Endothelial cell (in vitro differentiated cells): ENCODE results near the gene ZNF280B. TPM values are rescaled to one million over a fixed set of nuclear protein-coding genes. Genes with fewer than 3 reads are reported as not detected.

ENCODE experiments used
- DNase-seq: peaks from one replicate; pipeline ENCODE4 v3.0.0; 2021; ENCODE audit warnings: low spot score
- H3K27ac Mint-ChIP-seq: one replicate; pipeline ENCODE4 v1.8.0; 2021; ENCODE audit warnings: mixed read lengths, inconsistent platforms; ENCODE audit not compliant: unreplicated experiment
- H3K27me3 Mint-ChIP-seq: one replicate; pipeline ENCODE4 v1.8.0; 2021; ENCODE audit warnings: mild to moderate bottlenecking, moderate library complexity, mixed read lengths, inconsistent platforms; ENCODE audit not compliant: unreplicated experiment
- H3K36me3 Mint-ChIP-seq: one replicate; pipeline ENCODE4 v1.8.0; 2021; ENCODE audit warnings: mild to moderate bottlenecking, low read depth, mixed read lengths, inconsistent platforms; ENCODE audit not compliant: unreplicated experiment
- H3K4me1 Mint-ChIP-seq: one replicate; pipeline ENCODE4 v1.8.0; 2021; ENCODE audit warnings: mild to moderate bottlenecking, mixed read lengths, inconsistent platforms; ENCODE audit not compliant: unreplicated experiment
- H3K4me3 Mint-ChIP-seq: one replicate; pipeline ENCODE4 v1.8.0; 2021; ENCODE audit warnings: mild to moderate bottlenecking, mixed read lengths, inconsistent platforms; ENCODE audit not compliant: unreplicated experiment
- H3K9me3 Mint-ChIP-seq: one replicate; pipeline ENCODE4 v1.8.0; 2021; ENCODE audit warnings: mixed read lengths, inconsistent platforms; ENCODE audit not compliant: unreplicated experiment
- total RNA-seq: library from RNA; stranded (reverse); fragmentation: NEBNext Ultra II Directional; extraction: Animal tissue kit (Norgen Biotek cat#: 25700); gene quantifications from one replicate; pipeline ENCODE4 v1.2.1, GENCODE V29; 2021; ENCODE audit not compliant: unreplicated experiment
- TF ChIP-seq, protein P1 (sequence below): fragments of 200-600 bp; sonication (generic); IDR thresholded peaks from one replicate; pipeline ENCODE4 v1.5.0; 2021; ENCODE audit warnings: antibody characterized with exemption; ENCODE audit not compliant: unreplicated experiment

ZNF280B gene
- total RNA-seq, 1 donor from 2014 or later, result 6.8 TPM

DNA sequence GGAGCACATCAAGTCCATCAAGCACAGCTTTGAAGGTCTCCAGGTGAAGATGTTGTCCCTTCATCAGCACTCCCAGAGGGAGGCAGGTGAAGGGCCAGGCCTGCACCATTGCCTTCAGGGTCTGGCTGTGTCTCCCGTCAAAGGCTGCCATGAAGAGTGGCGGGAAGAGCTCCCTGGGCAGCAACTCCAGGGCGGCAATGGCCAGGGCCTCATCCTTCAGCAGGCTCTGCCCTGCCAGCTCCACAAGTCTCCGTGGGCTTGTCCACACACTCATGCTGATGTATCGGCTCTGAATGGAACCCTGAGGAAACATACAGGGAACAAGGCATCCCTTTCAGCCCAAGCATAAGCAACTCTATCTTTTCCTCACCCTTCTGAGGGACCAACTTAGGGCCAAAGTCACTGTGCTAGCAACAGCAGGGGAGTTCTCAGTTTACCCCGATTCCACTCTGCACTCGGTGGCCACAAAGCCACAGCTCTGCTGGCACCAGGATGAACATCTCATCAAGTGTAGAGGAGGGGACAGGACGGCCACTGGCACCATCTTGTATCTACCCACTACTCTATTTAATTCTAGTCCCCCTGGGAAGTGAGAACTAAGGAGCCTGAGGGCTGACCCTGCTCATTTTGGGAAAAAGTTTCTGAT, 42.4 kb upstream of the ZNF280B start:
- no peaks in the 10 kb centered on the region for H3K4me1 Mint-ChIP-seq
- TF ChIP-seq, protein P1, sequence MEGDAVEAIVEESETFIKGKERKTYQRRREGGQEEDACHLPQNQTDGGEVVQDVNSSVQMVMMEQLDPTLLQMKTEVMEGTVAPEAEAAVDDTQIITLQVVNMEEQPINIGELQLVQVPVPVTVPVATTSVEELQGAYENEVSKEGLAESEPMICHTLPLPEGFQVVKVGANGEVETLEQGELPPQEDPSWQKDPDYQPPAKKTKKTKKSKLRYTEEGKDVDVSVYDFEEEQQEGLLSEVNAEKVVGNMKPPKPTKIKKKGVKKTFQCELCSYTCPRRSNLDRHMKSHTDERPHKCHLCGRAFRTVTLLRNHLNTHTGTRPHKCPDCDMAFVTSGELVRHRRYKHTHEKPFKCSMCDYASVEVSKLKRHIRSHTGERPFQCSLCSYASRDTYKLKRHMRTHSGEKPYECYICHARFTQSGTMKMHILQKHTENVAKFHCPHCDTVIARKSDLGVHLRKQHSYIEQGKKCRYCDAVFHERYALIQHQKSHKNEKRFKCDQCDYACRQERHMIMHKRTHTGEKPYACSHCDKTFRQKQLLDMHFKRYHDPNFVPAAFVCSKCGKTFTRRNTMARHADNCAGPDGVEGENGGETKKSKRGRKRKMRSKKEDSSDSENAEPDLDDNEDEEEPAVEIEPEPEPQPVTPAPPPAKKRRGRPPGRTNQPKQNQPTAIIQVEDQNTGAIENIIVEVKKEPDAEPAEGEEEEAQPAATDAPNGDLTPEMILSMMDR, result no peak
- H3K27me3 Mint-ChIP-seq, result no peaks in the 10 kb centered on the region
- no peaks in the 10 kb centered on the region for H3K36me3 Mint-ChIP-seq
- DNase-seq, result no peak
- no peak overlapping the region for H3K27ac Mint-ChIP-seq
- H3K9me3 Mint-ChIP-seq, result no peaks in the 10 kb centered on the region
- H3K4me3 Mint-ChIP-seq, result no peak overlapping the region

DNA sequence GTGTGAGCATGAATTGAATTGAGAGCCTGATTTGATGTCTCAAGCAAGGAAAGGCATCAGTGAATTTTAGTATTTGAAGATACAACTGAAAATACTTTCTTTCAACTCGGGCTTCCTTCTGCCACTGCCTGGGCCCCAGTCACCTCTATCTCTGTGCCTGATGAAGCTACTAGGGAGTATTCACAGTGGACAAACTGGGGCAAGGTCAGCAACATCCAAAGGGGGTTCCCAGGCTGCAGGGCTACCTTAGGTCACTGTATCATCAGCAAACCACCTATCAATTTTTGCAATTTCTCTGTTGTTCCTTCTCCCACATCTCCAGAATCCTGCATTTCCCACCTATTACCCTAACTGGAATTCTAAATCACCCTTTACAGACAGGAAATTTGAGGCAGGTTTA, 40.4 kb upstream of the ZNF280B start:
- TF ChIP-seq, protein P1, result no peak

DNA sequence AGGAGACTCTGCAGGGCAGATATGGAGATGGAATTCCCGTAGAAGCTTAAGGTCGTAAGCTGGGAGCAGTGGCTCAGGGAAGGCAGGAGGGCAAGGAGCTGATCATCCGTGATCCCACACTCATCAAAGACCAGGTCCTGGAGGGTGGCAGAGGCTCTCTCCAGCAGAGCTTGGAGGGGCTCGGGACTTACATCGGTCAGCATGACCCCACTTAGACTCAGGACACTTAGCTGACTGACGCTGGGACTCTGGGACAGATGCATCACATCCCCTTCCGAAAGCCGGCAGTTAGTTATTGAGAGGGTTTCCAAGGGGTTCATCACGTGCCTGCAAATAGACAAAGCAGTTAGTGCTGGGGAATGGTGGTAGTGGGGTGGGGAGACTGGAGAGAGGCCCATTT, 39.8 kb upstream of the ZNF280B start:
- Mint-ChIP-seq H3K27me3 (no peaks in the 10 kb centered on the region), H3K27ac (no peak overlapping the region), H3K4me1 (no peaks in the 10 kb centered on the region), H3K36me3 (no peaks in the 10 kb centered on the region), H3K9me3 (no peaks in the 10 kb centered on the region), H3K4me3 (no peak overlapping the region)
- TF ChIP-seq, protein P1, result no peak
- no peak for DNase-seq

More for the DNA sequence above, 40.4 kb upstream of the ZNF280B start:
- H3K4me1 Mint-ChIP-seq, result no peaks in the 10 kb centered on the region
- DNase-seq, result no peak
- no peaks in the 10 kb centered on the region for H3K9me3 Mint-ChIP-seq
- H3K27me3 Mint-ChIP-seq, result no peaks in the 10 kb centered on the region
- no peak overlapping the region for H3K4me3 Mint-ChIP-seq
- no peaks in the 10 kb centered on the region for H3K36me3 Mint-ChIP-seq
- H3K27ac Mint-ChIP-seq, result no peak overlapping the region

DNA sequence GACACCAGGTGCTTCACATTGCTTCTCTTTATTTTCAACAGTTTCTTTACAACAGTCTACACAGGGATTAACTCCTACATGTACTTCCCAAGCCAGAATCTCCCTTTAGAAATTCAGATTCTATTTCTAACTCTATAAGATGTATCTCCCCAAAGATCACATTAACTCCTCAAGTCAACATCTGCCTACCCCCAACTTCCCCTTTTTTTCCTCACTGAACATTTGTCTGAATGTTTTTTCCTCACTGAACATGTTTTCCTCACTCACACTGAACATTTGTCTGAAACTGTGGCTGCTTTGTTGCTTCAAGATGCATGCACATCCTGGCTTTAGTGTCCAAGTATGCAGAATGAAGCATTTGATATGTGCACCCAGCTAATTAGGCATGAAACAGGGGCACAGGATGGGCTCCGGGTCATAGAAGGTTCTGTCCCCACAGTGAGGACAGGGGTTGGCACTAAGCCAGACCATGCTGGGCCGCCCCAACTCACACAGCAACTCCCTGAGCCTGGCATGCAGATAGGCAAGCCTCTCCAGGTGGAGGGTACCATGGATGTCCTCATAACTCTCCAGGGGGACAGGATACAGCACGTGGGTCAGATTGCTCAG, 39.3 kb upstream of the ZNF280B start:
- no peaks in the 10 kb centered on the region for H3K36me3 Mint-ChIP-seq
- no peaks in the 10 kb centered on the region for H3K9me3 Mint-ChIP-seq
- no peaks in the 10 kb centered on the region for H3K27me3 Mint-ChIP-seq
- H3K27ac Mint-ChIP-seq, result no peak overlapping the region
- no peak for DNase-seq
- H3K4me1 Mint-ChIP-seq, result no peaks in the 10 kb centered on the region
- TF ChIP-seq, protein P1, result no peak
- no peak overlapping the region for H3K4me3 Mint-ChIP-seq

DNA sequence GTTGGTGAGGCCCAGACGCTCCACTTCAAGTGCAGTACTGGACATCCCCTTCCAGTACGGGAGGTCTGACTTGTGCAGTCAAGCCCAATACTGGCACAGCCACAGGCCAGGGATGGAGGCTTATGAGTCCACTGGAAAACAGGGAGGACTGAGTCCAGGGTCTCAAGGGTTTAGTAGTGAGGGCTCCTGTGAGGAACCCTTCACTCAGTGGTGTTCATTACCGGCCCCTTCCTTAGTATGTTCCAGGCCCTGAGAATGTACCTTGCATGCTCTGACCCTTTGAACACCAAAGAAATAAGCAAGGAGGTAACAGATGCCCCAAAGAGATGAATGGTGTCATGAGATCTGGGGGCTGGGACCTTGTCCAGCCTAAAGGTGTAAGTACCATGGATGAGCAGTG, 38.7 kb upstream of the ZNF280B start:
- no peak overlapping the region for H3K27ac Mint-ChIP-seq
- H3K27me3 Mint-ChIP-seq, result peaks cover 3% of the 10 kb centered on the region
- no peaks in the 10 kb centered on the region for H3K36me3 Mint-ChIP-seq
- H3K4me3 Mint-ChIP-seq, result no peak overlapping the region
- TF ChIP-seq, protein P1, result no peak
- DNase-seq, result no peak
- H3K4me1 Mint-ChIP-seq, result no peaks in the 10 kb centered on the region
- H3K9me3 Mint-ChIP-seq, result no peaks in the 10 kb centered on the region
